Liver (tissue), 9 donors: ENCODE data around the gene PSMD6. TPM values are rescaled to one million over a fixed set of nuclear protein-coding genes. Genes with fewer than 3 reads are reported as not detected.

ENCODE experiments used
- DNase-seq: peaks from one replicate; pipeline ENCODE4 v3.0.0-alpha.2; 2017; ENCODE audit warnings: low spot score
- H3K27ac ChIP-seq, 2 donors: one replicate each; pipeline ENCODE4 v1.7.0; 2013; ENCODE audit warnings: inconsistent platforms in 2 of 2, low read length in 2 of 2, control low read depth in 1 of 2, low read depth in 1 of 2, mild to moderate bottlenecking in 1 of 2
- H3K27me3 ChIP-seq, 4 donors: one replicate each; pipeline versions ENCODE4 v1.6.1 to v1.7.0; 2013; ENCODE audit warnings: low read length in 3 of 4, inconsistent platforms in 1 of 4, mild to moderate bottlenecking in 1 of 4, moderate library complexity in 1 of 4; ENCODE audit not compliant: control insufficient read depth in 4 of 4, insufficient read depth in 4 of 4
- H3K36me3 ChIP-seq, 4 donors: one replicate each; pipeline versions ENCODE4 v1.6.1 to v1.7.0; 2013; ENCODE audit warnings: low read length in 3 of 4, mild to moderate bottlenecking in 3 of 4, low read depth in 1 of 4, moderate library complexity in 1 of 4; ENCODE audit not compliant: control insufficient read depth in 4 of 4, insufficient read depth in 3 of 4
- H3K4me1 ChIP-seq, 4 donors: one replicate each; pipeline versions ENCODE4 v1.6.1 to v1.7.0; 2013; ENCODE audit warnings: low read length in 3 of 4, mild to moderate bottlenecking in 3 of 4, moderate library complexity in 1 of 4; ENCODE audit not compliant: control insufficient read depth in 4 of 4, insufficient read depth in 4 of 4
- H3K4me3 ChIP-seq, 3 donors: one replicate each; pipeline versions ENCODE4 v1.6.1 to v1.7.0; 2013; ENCODE audit warnings: low read length in 3 of 3, control low read depth in 1 of 3, low read depth in 1 of 3, mild to moderate bottlenecking in 1 of 3
- H3K9ac ChIP-seq, 2 donors: one replicate each; pipeline ENCODE4 v1.7.0; 2013; ENCODE audit warnings: low read length in 2 of 2, mild to moderate bottlenecking in 2 of 2, moderate library complexity in 2 of 2, control low read depth in 1 of 2, low read depth in 1 of 2
- H3K9me3 ChIP-seq, 4 donors: one replicate each; pipeline versions ENCODE4 v1.6.1 to v1.7.0; 2013; ENCODE audit warnings: low read length in 3 of 4; ENCODE audit not compliant: control insufficient read depth in 4 of 4
- EGR1 ChIP-seq, 2 donors: IDR thresholded peaks; 2 replicates each; pipeline ENCODE4 v1.6.1; 2016 to 2018; ENCODE audit warnings: antibody characterized with exemption in 2 of 2, low read depth in 2 of 2
- FOXA1 ChIP-seq: IDR thresholded peaks from 2 replicates; pipeline ENCODE4 v1.6.1; 2016; ENCODE audit warnings: antibody characterized with exemption
- GABPA ChIP-seq, 2 donors: IDR thresholded peaks in 1 of 2; conservative IDR thresholded peaks in 1 of 2; 2 replicates each; pipeline ENCODE4 v1.6.1; 2016; ENCODE audit warnings: antibody characterized with exemption in 2 of 2, mild to moderate bottlenecking in 1 of 2, moderate library complexity in 1 of 2
- HNF4A ChIP-seq, 2 donors: conservative IDR thresholded peaks; 2 replicates each; pipeline ENCODE4 v1.6.1; 2016; ENCODE audit warnings: antibody characterized with exemption in 2 of 2, mild to moderate bottlenecking in 2 of 2
- HNF4G ChIP-seq: IDR thresholded peaks from 2 replicates; pipeline ENCODE4 v1.6.1; 2016; ENCODE audit warnings: antibody characterized with exemption
- MAX ChIP-seq: IDR thresholded peaks from 2 replicates; pipeline ENCODE4 v1.6.1; 2016; ENCODE audit warnings: antibody characterized with exemption
- NR2F2 ChIP-seq: IDR thresholded peaks from 2 replicates; pipeline ENCODE4 v1.6.1; 2016; ENCODE audit warnings: antibody characterized with exemption
- RXRA ChIP-seq, 2 donors: IDR thresholded peaks; 2 replicates each; pipeline ENCODE4 v1.6.1; 2017 to 2018; ENCODE audit warnings: antibody characterized with exemption in 2 of 2, mild to moderate bottlenecking in 1 of 2
- SP1 ChIP-seq: IDR thresholded peaks from 2 replicates; pipeline ENCODE4 v1.6.1; 2018; ENCODE audit warnings: antibody characterized with exemption, mild to moderate bottlenecking
- TAF1 ChIP-seq: conservative IDR thresholded peaks from 2 replicates; pipeline ENCODE4 v1.6.1; 2016; ENCODE audit warnings: antibody characterized with exemption, mild to moderate bottlenecking
- WGBS: extraction: QIAGEN DNeasy Blood & Tissue Kit; methylation state at CpG from one replicate; pipeline ENCODE4 v1.1.7; 2013; 5-methylcytosine and 5-hydroxymethylcytosine counted together
- polyA plus RNA-seq, 2 donors: library from polyadenylated mRNA; stranded (reverse) in 1 of 2; unstranded in 1 of 2; fragments of 200-250 nt in 1 of 2; fragments of >200 nt in 1 of 2; fragmentation: Nextera tagmentation in 1 of 2; extraction: Ambion mirVana in 1 of 2; gene quantifications; one replicate each; pipeline versions ENCODE4 v1.2.1 to v1.2.3, GENCODE V29; 2013 to 2015
- total RNA-seq, 2 donors: library from RNA; depleted of rRNA; stranded (reverse); fragments of >200 nt; gene quantifications; one replicate each; pipeline ENCODE4 v1.2.3, GENCODE V29; 2014
- TF ChIP-seq, protein P1 (sequence below): IDR thresholded peaks from 2 replicates; pipeline ENCODE4 v1.6.1; 2016; ENCODE audit warnings: antibody characterized with exemption
- TF ChIP-seq, protein P2 (sequence below): IDR thresholded peaks from 2 replicates; pipeline ENCODE4 v1.6.1; 2016; ENCODE audit warnings: antibody characterized with exemption, mild to moderate bottlenecking
- TF ChIP-seq, protein P3 (sequence below): fragments of 150-350 bp; IDR thresholded peaks from 2 replicates; pipeline ENCODE4 v1.5.1; 2017; ENCODE audit warnings: improper control_type of control experiment, low read depth, low read length; ENCODE audit not compliant: missing input control
- donor health status: healthy.
- donor health status: healthy.
- donor health status: healthy.
- donor health status: healthy.
- donor health status: healthy.

Gene PSMD6
- total and polyA plus RNA-seq, 4 donors = 49.3 to 72.7 (median 54.9) TPM

DNA sequence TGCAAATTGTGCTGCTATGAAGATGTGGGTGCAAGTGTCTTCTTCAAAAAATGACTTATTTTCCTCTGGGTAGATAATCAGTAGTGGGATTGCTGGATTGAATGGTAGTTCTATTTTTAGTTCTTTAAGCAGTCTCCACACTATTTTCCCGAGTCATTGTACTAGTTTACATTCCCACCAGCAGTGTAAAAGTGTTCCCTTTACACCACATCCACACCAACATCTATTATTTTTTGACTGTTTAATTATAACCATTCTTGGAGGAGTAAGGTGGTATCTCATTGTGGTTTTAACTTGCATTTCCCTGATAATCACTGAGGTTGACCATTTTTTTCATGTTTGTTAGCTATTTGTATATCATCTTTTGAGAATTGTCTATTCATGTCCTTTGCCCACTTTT, 19.7 kb upstream of the PSMD6 start:
- Histone ChIP-seq H3K4me3 (no peak overlapping the region), H3K27ac (no peak overlapping the region), H3K9me3 (no peaks in the 10 kb centered on the region), H3K27me3 (peaks cover 0 to 7% (median under 1%) of the 10 kb centered on the region in 4 donors), H3K9ac (no peak overlapping the region), H3K36me3 (no peaks in the 10 kb centered on the region), H3K4me1 (no peaks in the 10 kb centered on the region)
- TF ChIP-seq EGR1 (IDR thresholded peaks at IDR 0.05; ENCODE audit: low read depth in 2 of 2) = no peak
- no peak for TF ChIP-seq SP1
- TF ChIP-seq FOXA1 = no peak
- no peak for TF ChIP-seq RXRA (IDR thresholded peaks at IDR 0.05)
- no peak for TF ChIP-seq NR2F2
- DNase-seq = no peak
- WGBS = 56% methylated on average over 1 of the region's 1 CpG

DNA sequence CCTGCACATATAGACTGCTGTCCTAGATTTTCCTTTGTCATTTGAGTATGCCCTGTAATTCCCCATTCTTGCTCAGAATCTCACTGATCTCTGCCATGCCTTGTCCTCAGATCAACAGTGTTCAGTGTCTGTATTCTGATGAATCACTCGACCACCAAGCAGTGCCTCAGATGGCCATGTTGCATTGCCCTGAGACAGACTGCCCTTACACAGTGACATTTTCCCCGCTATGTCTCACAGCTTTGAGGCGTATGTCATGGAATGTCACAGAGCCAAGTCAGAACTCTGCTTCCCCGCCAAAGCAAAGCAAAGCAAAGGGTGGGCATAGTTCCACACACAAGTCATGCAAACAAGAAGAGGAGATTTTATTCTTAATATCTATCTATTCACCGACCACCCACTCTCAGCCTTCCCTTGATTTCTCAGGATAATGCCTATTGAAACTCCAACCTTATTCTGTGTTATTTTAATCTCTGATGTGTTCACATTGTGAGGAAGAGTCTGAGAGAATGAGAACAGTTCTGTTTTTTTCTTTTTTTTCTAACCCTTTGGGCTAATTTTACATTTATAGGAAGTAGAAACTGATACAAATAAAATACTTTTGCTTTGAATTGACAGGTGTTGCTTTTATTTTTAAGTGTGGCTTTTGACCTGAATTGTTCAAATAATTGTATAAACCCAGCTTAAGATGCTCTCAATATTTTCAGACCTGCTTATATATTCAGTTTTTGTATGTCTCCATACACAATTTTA, 16.9 kb upstream of the PSMD6 start:
- WGBS = 74% methylated on average over 5 of the region's 5 CpGs
- peaks cover 0 to 5% (median 0%) of the 10 kb centered on the region in 4 donors for H3K9me3 ChIP-seq
- H3K36me3 ChIP-seq = no peaks in the 10 kb centered on the region
- H3K4me1 ChIP-seq = no peaks in the 10 kb centered on the region
- H3K9ac ChIP-seq = no peak overlapping the region
- no peak overlapping the region for H3K27ac ChIP-seq
- TF ChIP-seq HNF4A (conservative IDR thresholded peaks at IDR 0.05) (no peak), HNF4G (no peak), MAX (no peak)
- TF ChIP-seq, protein P1, sequence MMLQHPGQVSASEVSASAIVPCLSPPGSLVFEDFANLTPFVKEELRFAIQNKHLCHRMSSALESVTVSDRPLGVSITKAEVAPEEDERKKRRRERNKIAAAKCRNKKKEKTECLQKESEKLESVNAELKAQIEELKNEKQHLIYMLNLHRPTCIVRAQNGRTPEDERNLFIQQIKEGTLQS = no peak
- H3K4me3 ChIP-seq = no peak overlapping the region
- peaks cover 0 to 4% (median 2%) of the 10 kb centered on the region in 4 donors for H3K27me3 ChIP-seq
- no peak for DNase-seq

GRCh38 chr3:64039332-64039731, 16.0 kb upstream of the PSMD6 start:
- Histone ChIP-seq H3K4me1 (no peaks in the 10 kb centered on the region), H3K9me3 (peaks cover 0 to 5% (median 1%) of the 10 kb centered on the region in 4 donors), H3K36me3 (no peaks in the 10 kb centered on the region), H3K27me3 (peaks cover 0 to 4% (median 2%) of the 10 kb centered on the region in 4 donors), H3K27ac (no peak overlapping the region), H3K9ac (no peak overlapping the region), H3K4me3 (no peak overlapping the region)
- no peak for DNase-seq
- WGBS = 78% methylated on average over 4 of the region's 4 CpGs
- no peak for TF ChIP-seq NR2F2
- no peak for TF ChIP-seq HNF4G
- TF ChIP-seq, protein P2, sequence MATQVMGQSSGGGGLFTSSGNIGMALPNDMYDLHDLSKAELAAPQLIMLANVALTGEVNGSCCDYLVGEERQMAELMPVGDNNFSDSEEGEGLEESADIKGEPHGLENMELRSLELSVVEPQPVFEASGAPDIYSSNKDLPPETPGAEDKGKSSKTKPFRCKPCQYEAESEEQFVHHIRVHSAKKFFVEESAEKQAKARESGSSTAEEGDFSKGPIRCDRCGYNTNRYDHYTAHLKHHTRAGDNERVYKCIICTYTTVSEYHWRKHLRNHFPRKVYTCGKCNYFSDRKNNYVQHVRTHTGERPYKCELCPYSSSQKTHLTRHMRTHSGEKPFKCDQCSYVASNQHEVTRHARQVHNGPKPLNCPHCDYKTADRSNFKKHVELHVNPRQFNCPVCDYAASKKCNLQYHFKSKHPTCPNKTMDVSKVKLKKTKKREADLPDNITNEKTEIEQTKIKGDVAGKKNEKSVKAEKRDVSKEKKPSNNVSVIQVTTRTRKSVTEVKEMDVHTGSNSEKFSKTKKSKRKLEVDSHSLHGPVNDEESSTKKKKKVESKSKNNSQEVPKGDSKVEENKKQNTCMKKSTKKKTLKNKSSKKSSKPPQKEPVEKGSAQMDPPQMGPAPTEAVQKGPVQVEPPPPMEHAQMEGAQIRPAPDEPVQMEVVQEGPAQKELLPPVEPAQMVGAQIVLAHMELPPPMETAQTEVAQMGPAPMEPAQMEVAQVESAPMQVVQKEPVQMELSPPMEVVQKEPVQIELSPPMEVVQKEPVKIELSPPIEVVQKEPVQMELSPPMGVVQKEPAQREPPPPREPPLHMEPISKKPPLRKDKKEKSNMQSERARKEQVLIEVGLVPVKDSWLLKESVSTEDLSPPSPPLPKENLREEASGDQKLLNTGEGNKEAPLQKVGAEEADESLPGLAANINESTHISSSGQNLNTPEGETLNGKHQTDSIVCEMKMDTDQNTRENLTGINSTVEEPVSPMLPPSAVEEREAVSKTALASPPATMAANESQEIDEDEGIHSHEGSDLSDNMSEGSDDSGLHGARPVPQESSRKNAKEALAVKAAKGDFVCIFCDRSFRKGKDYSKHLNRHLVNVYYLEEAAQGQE = no peak
- no peak for TF ChIP-seq HNF4A (conservative IDR thresholded peaks at IDR 0.05)
- TF ChIP-seq TAF1 = no peak
- TF ChIP-seq, protein P3, sequence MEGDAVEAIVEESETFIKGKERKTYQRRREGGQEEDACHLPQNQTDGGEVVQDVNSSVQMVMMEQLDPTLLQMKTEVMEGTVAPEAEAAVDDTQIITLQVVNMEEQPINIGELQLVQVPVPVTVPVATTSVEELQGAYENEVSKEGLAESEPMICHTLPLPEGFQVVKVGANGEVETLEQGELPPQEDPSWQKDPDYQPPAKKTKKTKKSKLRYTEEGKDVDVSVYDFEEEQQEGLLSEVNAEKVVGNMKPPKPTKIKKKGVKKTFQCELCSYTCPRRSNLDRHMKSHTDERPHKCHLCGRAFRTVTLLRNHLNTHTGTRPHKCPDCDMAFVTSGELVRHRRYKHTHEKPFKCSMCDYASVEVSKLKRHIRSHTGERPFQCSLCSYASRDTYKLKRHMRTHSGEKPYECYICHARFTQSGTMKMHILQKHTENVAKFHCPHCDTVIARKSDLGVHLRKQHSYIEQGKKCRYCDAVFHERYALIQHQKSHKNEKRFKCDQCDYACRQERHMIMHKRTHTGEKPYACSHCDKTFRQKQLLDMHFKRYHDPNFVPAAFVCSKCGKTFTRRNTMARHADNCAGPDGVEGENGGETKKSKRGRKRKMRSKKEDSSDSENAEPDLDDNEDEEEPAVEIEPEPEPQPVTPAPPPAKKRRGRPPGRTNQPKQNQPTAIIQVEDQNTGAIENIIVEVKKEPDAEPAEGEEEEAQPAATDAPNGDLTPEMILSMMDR = no peak
- TF ChIP-seq, protein P1 = no peak
- no peak for TF ChIP-seq GABPA (IDR thresholded peaks at IDR 0.05 in 1 of 2, conservative IDR thresholded peaks at IDR 0.05 in 1 of 2)
- no peak for TF ChIP-seq EGR1 (IDR thresholded peaks at IDR 0.05; ENCODE audit: low read depth in 2 of 2)
- no peak for TF ChIP-seq FOXA1
